Cardiac fibroblast (primary cell): ENCODE results near the gene GMPPA.
A peak's percentile ranks its signal among the peaks of the same experiment; 100 is the strongest.

Source experiments
- DNase-seq, 2 donors: peaks; one replicate each; pipeline versions ENCODE4 v3.0.0 to v3.0.0-alpha.2; 2010; ENCODE audit warnings: low read depth in 2 of 2
- H3K4me3 ChIP-seq, 2 donors: replicated peaks in 1 of 2; 1 replicate in 1 of 2; 2 replicates in 1 of 2; pipeline ENCODE4 v1.5.1; 2011; ENCODE audit warnings: low read depth in 2 of 2, low read length in 2 of 2, mild to moderate bottlenecking in 2 of 2, moderate library complexity in 1 of 2
- TF ChIP-seq, protein P1 (sequence below): IDR thresholded peaks from one replicate; pipeline ENCODE4 v1.5.1; 2011; ENCODE audit warnings: low read depth, mild to moderate bottlenecking, low read length, inconsistent platforms

GMPPA gene

DNA sequence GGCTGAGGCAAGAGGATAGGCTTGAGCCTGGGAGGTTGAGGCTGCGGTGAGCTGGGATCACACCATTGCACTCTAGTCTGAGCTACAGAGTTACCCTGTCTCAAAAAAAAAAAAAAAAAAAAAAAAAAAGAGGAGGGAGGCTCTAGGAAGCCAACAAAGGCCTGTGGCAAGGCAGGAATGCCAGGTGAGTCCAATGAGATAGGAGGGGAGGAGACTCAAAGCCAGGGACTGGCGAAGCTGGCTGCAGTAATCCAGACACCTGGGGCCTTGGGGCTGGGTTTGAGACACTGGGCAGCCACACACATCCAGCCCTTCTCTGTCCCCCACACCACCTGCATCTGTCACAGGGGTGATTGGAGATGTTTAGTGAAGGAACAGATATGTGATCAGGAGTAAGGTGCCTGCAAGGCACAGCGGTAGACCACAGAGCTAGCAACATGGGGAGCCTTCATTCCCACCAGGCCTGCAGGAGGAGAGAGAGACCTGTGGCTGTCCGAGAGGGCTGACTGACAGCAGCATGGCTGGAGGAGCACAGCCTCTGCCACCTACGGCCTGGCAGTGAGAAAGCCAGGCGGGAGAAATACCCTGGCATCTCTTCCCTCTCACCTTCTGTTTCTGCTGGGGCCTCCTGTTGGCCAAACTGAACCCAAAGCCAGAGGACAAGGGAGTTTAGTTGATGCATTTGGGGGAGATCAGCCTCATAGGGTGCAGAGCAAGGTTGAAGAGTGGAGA, 35.4 kb downstream of the GMPPA start:
- H3K4me3 ChIP-seq = no peak overlapping the region
- no peak for DNase-seq
- TF ChIP-seq, protein P1, sequence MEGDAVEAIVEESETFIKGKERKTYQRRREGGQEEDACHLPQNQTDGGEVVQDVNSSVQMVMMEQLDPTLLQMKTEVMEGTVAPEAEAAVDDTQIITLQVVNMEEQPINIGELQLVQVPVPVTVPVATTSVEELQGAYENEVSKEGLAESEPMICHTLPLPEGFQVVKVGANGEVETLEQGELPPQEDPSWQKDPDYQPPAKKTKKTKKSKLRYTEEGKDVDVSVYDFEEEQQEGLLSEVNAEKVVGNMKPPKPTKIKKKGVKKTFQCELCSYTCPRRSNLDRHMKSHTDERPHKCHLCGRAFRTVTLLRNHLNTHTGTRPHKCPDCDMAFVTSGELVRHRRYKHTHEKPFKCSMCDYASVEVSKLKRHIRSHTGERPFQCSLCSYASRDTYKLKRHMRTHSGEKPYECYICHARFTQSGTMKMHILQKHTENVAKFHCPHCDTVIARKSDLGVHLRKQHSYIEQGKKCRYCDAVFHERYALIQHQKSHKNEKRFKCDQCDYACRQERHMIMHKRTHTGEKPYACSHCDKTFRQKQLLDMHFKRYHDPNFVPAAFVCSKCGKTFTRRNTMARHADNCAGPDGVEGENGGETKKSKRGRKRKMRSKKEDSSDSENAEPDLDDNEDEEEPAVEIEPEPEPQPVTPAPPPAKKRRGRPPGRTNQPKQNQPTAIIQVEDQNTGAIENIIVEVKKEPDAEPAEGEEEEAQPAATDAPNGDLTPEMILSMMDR = no peak

GRCh38 chr2:219536425-219536824, 37.7 kb downstream of the GMPPA start:
- TF ChIP-seq, protein P1 = no peak
- no peak overlapping the region for H3K4me3 ChIP-seq
- no peak for DNase-seq

DNA sequence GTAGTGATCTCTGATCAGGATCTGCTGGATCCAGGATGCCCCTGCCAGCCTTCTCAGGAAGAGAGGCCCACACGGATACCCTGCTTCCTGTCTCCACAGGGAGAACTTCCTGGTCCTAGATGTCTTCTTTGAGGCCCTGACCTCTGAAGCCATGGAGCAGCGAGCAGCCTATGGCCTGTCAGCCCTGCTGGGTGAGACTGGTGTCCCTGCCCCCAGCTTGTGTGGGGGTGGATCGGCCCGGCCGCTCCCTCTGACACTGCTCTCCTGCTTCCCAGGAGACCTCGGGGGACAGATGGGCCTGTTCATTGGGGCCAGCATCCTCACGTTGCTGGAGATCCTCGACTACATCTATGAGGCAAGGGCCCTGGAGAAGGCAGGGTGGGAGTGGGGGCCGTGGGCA, 38.3 kb downstream of the GMPPA start:
- H3K4me3 ChIP-seq = no peak overlapping the region
- no peak for DNase-seq
- TF ChIP-seq, protein P1 = no peak

GRCh38 chr2:219537657-219538488, 39.2 kb downstream of the GMPPA start:
- DNase-seq = peak in 1 of 2 donors; percentile 26
- H3K4me3 ChIP-seq = no peak overlapping the region
- TF ChIP-seq, protein P1 = peak; percentile 1

DNA sequence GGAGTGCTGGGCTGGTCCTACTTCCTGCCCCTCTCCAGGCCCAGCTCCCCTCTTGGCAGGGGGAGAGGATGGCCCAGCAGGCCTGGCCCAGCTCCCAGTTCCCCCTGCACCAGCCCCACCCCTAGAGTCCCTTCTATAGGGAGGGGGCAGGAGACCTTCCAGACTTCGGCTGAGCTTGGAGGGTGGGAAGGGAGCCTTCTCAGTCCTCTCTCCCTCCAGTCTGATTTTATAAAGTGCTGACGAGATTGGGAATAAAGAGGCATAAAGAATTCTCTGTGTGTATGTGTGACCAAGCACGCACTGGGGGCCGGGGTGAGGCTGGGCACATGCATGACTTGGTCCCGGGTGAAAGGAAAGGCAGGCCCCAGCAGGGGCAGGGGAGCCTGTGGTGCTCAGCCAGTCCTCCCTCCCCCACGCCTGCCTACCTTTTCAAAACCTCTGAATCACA, 39.8 kb downstream of the GMPPA start:
- no peak overlapping the region for H3K4me3 ChIP-seq
- DNase-seq = peak in 1 of 2 donors; percentile 40
- TF ChIP-seq, protein P1 = no peak

- TF ChIP-seq, protein P1 = no peak
- no peak for DNase-seq
- no peak overlapping the region for H3K4me3 ChIP-seq
Observed at GRCh38 chr2:219538956-219539788, 40.5 kb downstream of the GMPPA start.
